Psoas muscle (tissue), 8 donors: Measurements from ENCODE around the gene MC5R. TPM values are rescaled to one million over a fixed set of nuclear protein-coding genes. Genes with fewer than 3 reads are reported as not detected.
A peak's percentile ranks its signal among the peaks of the same experiment; 100 is the strongest.

Experiments
- ATAC-seq, 4 donors: fragments of 200-7000 bp; cut with Tn5 transposase; one replicate each; pipeline ENCODE4 v1.9.1; 2020; ENCODE audit warnings: moderate library complexity in 3 of 4, mild to moderate bottlenecking in 2 of 4
- DNase-seq, 2 donors: peaks; one replicate each; pipeline ENCODE4 v3.0.0-alpha.2; 2020
- H3K27ac ChIP-seq: fragments of 200-600 bp; one replicate; pipeline ENCODE4 v1.8.0; 2022
- H3K27me3 ChIP-seq, 3 donors: fragments of 200-600 bp in 1 of 3; one replicate each; pipeline versions ENCODE4 v1.6.1 to v1.8.0; 2013 to 2022; ENCODE audit warnings: low read length in 2 of 3, mild to moderate bottlenecking in 2 of 3, moderate library complexity in 1 of 3; ENCODE audit not compliant: insufficient read depth in 3 of 3
- H3K36me3 ChIP-seq, 2 donors: fragments of 200-600 bp in 1 of 2; one replicate each; pipeline versions ENCODE4 v1.6.1 to v1.8.0; 2013 to 2022; ENCODE audit warnings: low read depth in 1 of 2, mild to moderate bottlenecking in 1 of 2, moderate library complexity in 1 of 2; ENCODE audit not compliant: insufficient read depth in 1 of 2
- H3K4me1 ChIP-seq: fragments of 200-600 bp; one replicate; pipeline ENCODE4 v1.8.0; 2022
- H3K4me3 ChIP-seq: fragments of 200-600 bp; one replicate; pipeline ENCODE4 v1.8.0; 2022; ENCODE audit warnings: mild to moderate bottlenecking
- H3K9me3 ChIP-seq: fragments of 200-600 bp; one replicate; pipeline ENCODE4 v1.8.0; 2022
- CTCF ChIP-seq: fragments of 200-600 bp; IDR thresholded peaks from one replicate; pipeline ENCODE4 v1.8.0; 2022; ENCODE audit warnings: antibody characterized with exemption
- WGBS, 3 donors: extraction: QIAGEN DNeasy Blood & Tissue Kit; methylation state at CpG; one replicate each; pipeline versions ENCODE4 v1.1.6 to v1.1.7; 2013; 5-methylcytosine and 5-hydroxymethylcytosine counted together
- intact Hi-C, 2 donors: fragments of 100-400 bp; cut with DNase I; formaldehyde crosslinking; loops; one replicate each; pipeline versions ENCODE4 v1.11.0 to v1.14.2; 2022
- long read RNA-seq, 2 donors: library from polyadenylated mRNA; unstranded; transcript quantifications; one replicate each; pipeline ENCODE4 v2.0.0, GENCODE V29; 2021
- polyA plus RNA-seq, 3 donors: library from polyadenylated mRNA; stranded (reverse); fragments of 200-250 nt; gene quantifications; one replicate each; pipeline ENCODE4 v1.2.3, GENCODE V29; 2013
- total RNA-seq, 4 donors: library from RNA; stranded (reverse); fragmentation: NEBNext Ultra II Directional in 2 of 4; extraction: Animal tissue kit (Norgen Biotek cat#: 25700) in 2 of 4; gene quantifications; one replicate each; pipeline versions ENCODE4 v1.2.1 to v1.2.4, GENCODE V29; 2021 to 2023
- donor health status: healthy with polysubstance abuse.
- donor health status: DM: no; HTN: no; CAD: no; lungs with moderate emphysema.
- donor health status: Bipolar disorder and iron deficiency.
- donor health status: healthy.
- donor health status: DM: yes; HTN: yes; CAD: no.
- donor health status: DM: no; HTN: no; CAD: no.
- donor health status: DM: no; HTN: no; CAD: no.
- donor health status: DM: yes; HTN: yes; CAD: no.

Gene MC5R
- total RNA-seq, result not detected
- not detected for polyA plus RNA-seq
- long read RNA-seq, donor 1, result 0 reads
- long read RNA-seq, donor 2, result 0 reads

- Histone ChIP-seq H3K36me3 (no peaks in the 10 kb centered on the region), H3K4me3 (peak within 1 kb of the TSS; percentile 68), H3K4me1 (peaks cover 3% of the 10 kb centered on the region), H3K27ac (no peak within 1 kb of the TSS), H3K9me3 (no peaks in the 10 kb centered on the region), H3K27me3 (peaks cover 0 to 20% (median 5%) of the 10 kb centered on the region in 3 donors)
- DNase-seq, result peak; percentile 65 to 81
- 3 to 5% (median 4%) methylated on average over 50 to 54 of the region's 54 CpGs for WGBS, 3 donors
- intact Hi-C loops, result loop anchor here (1.0 to 5.0 kb wide), 3 partner anchors 262 to 573 kb away; no protein-coding TSS in a partner anchor
- peak; percentile 92 to 99 (median 96) for ATAC-seq
- TF ChIP-seq CTCF, result peak; percentile 84
Measured at GRCh38 chr18:13823707-13824395, at the start of gene MC5R. TSS of gene MC5R (plus strand) at chr18:13824149. CDS start at chr18:13825766, 1,617 bp downstream.

GRCh38 chr18:13775058-13775457 lies 48.9 kb upstream of the MC5R start:
- Histone ChIP-seq H3K27ac (no peak overlapping the region), H3K4me3 (no peak overlapping the region), H3K27me3 (no peaks in the 10 kb centered on the region), H3K4me1 (no peaks in the 10 kb centered on the region), H3K36me3 (no peaks in the 10 kb centered on the region), H3K9me3 (no peaks in the 10 kb centered on the region)
- TF ChIP-seq CTCF, result no peak
- no peak for DNase-seq
- WGBS, 3 donors, result 52 to 54% (median 53%) methylated on average over 3 of the region's 3 CpGs
- ATAC-seq, result no peak
- intact Hi-C loops, result no loop called here

GRCh38 chr18:13791181-13791580 lies 32.8 kb upstream of the MC5R start:
- H3K4me1 ChIP-seq, result no peaks in the 10 kb centered on the region
- H3K27me3 ChIP-seq, result no peaks in the 10 kb centered on the region
- no peaks in the 10 kb centered on the region for H3K36me3 ChIP-seq
- no peak for TF ChIP-seq CTCF
- no peak overlapping the region for H3K27ac ChIP-seq
- 43 to 50% (median 43%) methylated on average over 7 of the region's 7 CpGs for WGBS, 3 donors
- H3K4me3 ChIP-seq, result no peak overlapping the region
- intact Hi-C loops, result no loop called here
- H3K9me3 ChIP-seq, result peaks cover 7% of the 10 kb centered on the region
- DNase-seq, result no peak
- no peak for ATAC-seq

GRCh38 chr18:13793819-13794218 lies 30.1 kb upstream of the MC5R start:
- TF ChIP-seq CTCF, result no peak
- Histone ChIP-seq H3K9me3 (no peaks in the 10 kb centered on the region), H3K27me3 (peaks cover 0 to 4% (median 0%) of the 10 kb centered on the region in 3 donors), H3K4me3 (no peak overlapping the region), H3K27ac (no peak overlapping the region), H3K4me1 (no peaks in the 10 kb centered on the region), H3K36me3 (no peaks in the 10 kb centered on the region)
- intact Hi-C loops, result no loop called here
- ATAC-seq (no peak), DNase-seq (no peak)
- 35 to 41% (median 39%) methylated on average over 7 of the region's 7 CpGs for WGBS, 3 donors
